ENCODE measurements around the gene ATRNL1. TPM values are rescaled to one million over a fixed set of nuclear protein-coding genes. Genes with fewer than 3 reads are reported as not detected.

The ATRNL1 gene
- total RNA-seq, 4 donors from 2014 or later = 3.5 to 27.2 (median 4.1) TPM

DNA sequence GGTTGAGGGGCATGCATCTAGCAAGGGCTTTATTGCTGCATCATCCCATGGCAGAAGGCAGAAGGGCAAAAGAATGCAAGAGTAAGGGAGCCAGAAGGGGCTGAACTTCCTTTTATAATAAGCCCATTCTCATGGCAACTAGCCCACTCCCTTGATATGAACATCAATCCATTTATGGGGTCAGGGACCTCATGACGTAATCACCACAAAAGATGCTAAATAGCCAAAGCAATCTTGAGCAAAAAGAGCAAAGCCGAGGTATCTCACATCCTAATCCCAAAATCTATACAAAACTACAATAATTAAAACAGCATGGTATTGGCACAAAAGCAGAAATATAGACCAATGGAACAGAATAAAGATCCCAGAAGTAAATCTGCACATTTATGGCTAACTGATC lies 499.9 kb downstream of the ATRNL1 start:
- Histone ChIP-seq H3K9me3 (no peaks in the 10 kb centered on the region), H3K27me3 (no peaks in the 10 kb centered on the region), H3K36me3 (no peaks in the 10 kb centered on the region), H3K4me1 (no peaks in the 10 kb centered on the region), H3K27ac (no peak overlapping the region), H3K4me3 (no peak overlapping the region)
- TF ChIP-seq POLR2A (IDR thresholded peaks at IDR 0.05) = no peak
- no peak for TF ChIP-seq CTCF (IDR thresholded peaks at IDR 0.05)
- DNase-seq = no peak

- H3K36me3 ChIP-seq = no peaks in the 10 kb centered on the region
- TF ChIP-seq POLR2A (IDR thresholded peaks at IDR 0.05) (no peak), CTCF (IDR thresholded peaks at IDR 0.05) (no peak)
- H3K9me3 ChIP-seq = no peaks in the 10 kb centered on the region
- H3K4me1 ChIP-seq = no peaks in the 10 kb centered on the region
- H3K27me3 ChIP-seq = no peaks in the 10 kb centered on the region
- H3K27ac ChIP-seq = no peak overlapping the region
- DNase-seq = no peak
- no peak overlapping the region for H3K4me3 ChIP-seq
Measured at GRCh38 chr10:115604627-115605026, 511.5 kb downstream of the ATRNL1 start.

DNA sequence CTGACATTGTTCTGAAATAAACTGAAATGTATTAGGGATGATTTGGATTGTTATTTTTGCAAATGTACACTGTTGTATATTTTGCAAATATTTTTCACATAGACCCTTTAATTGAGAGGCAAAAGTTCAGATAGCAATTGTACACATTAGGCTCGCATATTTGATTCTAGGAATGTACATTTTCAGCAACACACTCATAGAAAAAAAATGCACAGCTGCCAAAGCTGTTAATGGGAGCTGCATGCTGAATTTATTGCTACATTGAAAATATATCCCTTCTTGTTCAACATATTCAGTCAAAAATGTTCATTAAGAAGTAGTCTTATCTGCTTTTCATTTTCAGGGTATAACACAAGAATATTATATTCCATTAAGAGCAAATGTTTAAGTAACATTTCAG lies 512.9 kb downstream of the ATRNL1 start:
- H3K27me3 ChIP-seq = no peaks in the 10 kb centered on the region
- no peak for DNase-seq
- H3K27ac ChIP-seq = no peak overlapping the region
- no peaks in the 10 kb centered on the region for H3K36me3 ChIP-seq
- TF ChIP-seq CTCF (IDR thresholded peaks at IDR 0.05) (no peak), POLR2A (IDR thresholded peaks at IDR 0.05) (no peak)
- no peaks in the 10 kb centered on the region for H3K4me1 ChIP-seq
- no peaks in the 10 kb centered on the region for H3K9me3 ChIP-seq
- no peak overlapping the region for H3K4me3 ChIP-seq

GRCh38 chr10:115606741-115607140 lies 513.6 kb downstream of the ATRNL1 start:
- no peaks in the 10 kb centered on the region for H3K27me3 ChIP-seq
- no peak for DNase-seq
- TF ChIP-seq POLR2A (IDR thresholded peaks at IDR 0.05) = no peak
- TF ChIP-seq CTCF (IDR thresholded peaks at IDR 0.05) = no peak
- no peaks in the 10 kb centered on the region for H3K9me3 ChIP-seq
- H3K4me1 ChIP-seq = no peaks in the 10 kb centered on the region
- no peaks in the 10 kb centered on the region for H3K36me3 ChIP-seq
- H3K4me3 ChIP-seq = no peak overlapping the region
- H3K27ac ChIP-seq = no peak overlapping the region

- no peaks in the 10 kb centered on the region for H3K4me1 ChIP-seq
- DNase-seq = no peak
- no peaks in the 10 kb centered on the region for H3K27me3 ChIP-seq
- no peak overlapping the region for H3K27ac ChIP-seq
- TF ChIP-seq CTCF (IDR thresholded peaks at IDR 0.05) = no peak
- no peak for TF ChIP-seq POLR2A (IDR thresholded peaks at IDR 0.05)
- H3K9me3 ChIP-seq = no peaks in the 10 kb centered on the region
- no peak overlapping the region for H3K4me3 ChIP-seq
- no peaks in the 10 kb centered on the region for H3K36me3 ChIP-seq
Measured at GRCh38 chr10:115624448-115624847, 531.3 kb downstream of the ATRNL1 start.

DNA sequence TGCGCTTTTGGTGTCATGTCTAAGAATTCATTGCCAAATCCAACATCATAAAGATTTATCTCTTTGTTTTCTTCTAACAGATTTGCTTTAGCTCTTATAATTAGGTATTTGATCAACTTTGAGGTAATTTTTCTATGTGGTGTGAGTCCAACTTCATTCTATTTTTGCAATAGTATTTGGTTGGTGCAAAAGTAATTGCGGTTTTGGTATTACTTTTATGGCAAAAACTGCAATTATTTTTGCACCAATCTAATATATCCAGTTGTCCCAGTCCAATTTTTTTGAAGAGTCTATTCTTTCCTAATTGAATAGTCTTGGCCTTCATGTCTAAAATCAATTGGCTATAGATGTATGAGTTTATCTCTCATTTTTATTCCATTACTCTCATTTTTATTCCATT lies 535.5 kb downstream of the ATRNL1 start:
- no peaks in the 10 kb centered on the region for H3K36me3 ChIP-seq
- H3K9me3 ChIP-seq = no peaks in the 10 kb centered on the region
- H3K27ac ChIP-seq = no peak overlapping the region
- no peak for DNase-seq
- no peaks in the 10 kb centered on the region for H3K4me1 ChIP-seq
- H3K27me3 ChIP-seq = no peaks in the 10 kb centered on the region
- H3K4me3 ChIP-seq = no peak overlapping the region
- TF ChIP-seq CTCF (IDR thresholded peaks at IDR 0.05) = no peak
- no peak for TF ChIP-seq POLR2A (IDR thresholded peaks at IDR 0.05)

All from Peyer's patch (tissue), 4 donors.